ENCODE measurements around the gene PNPLA3. TPM values are rescaled to one million over a fixed set of nuclear protein-coding genes. Genes with fewer than 3 reads are reported as not detected.

PNPLA3 gene
- total and polyA plus RNA-seq, 2 experiments from 2014 or later: 2.1 to 2.3 TPM

- Histone ChIP-seq H3K36me3 (no peaks in the 10 kb centered on the region), H3K9me3 (ENCODE audit: low read depth) (no peaks in the 10 kb centered on the region), H3K4me1 (ENCODE audit: low read depth) (no peaks in the 10 kb centered on the region), H3K27ac (no peak overlapping the region), H3K4me3 (no peak overlapping the region), H3K27me3 (no peaks in the 10 kb centered on the region)
- TF ChIP-seq, protein P1, sequence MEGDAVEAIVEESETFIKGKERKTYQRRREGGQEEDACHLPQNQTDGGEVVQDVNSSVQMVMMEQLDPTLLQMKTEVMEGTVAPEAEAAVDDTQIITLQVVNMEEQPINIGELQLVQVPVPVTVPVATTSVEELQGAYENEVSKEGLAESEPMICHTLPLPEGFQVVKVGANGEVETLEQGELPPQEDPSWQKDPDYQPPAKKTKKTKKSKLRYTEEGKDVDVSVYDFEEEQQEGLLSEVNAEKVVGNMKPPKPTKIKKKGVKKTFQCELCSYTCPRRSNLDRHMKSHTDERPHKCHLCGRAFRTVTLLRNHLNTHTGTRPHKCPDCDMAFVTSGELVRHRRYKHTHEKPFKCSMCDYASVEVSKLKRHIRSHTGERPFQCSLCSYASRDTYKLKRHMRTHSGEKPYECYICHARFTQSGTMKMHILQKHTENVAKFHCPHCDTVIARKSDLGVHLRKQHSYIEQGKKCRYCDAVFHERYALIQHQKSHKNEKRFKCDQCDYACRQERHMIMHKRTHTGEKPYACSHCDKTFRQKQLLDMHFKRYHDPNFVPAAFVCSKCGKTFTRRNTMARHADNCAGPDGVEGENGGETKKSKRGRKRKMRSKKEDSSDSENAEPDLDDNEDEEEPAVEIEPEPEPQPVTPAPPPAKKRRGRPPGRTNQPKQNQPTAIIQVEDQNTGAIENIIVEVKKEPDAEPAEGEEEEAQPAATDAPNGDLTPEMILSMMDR (IDR thresholded peaks at IDR 0.05; ENCODE audit: low read depth, low read length): no peak
- DNase-seq (ENCODE audit: low read depth in 1 of 2, low spot score in 1 of 2): no peak
Measured at GRCh38 chr22:43944670-43945430, 21.2 kb downstream of the PNPLA3 start.

- Histone ChIP-seq H3K4me1 (ENCODE audit: low read depth) (no peaks in the 10 kb centered on the region), H3K4me3 (no peak overlapping the region), H3K36me3 (no peaks in the 10 kb centered on the region), H3K27ac (no peak overlapping the region), H3K9me3 (ENCODE audit: low read depth) (no peaks in the 10 kb centered on the region), H3K27me3 (no peaks in the 10 kb centered on the region)
- peak; percentile 68 to 77 for DNase-seq (ENCODE audit: low read depth in 1 of 2, low spot score in 1 of 2)
- TF ChIP-seq, protein P1 (IDR thresholded peaks at IDR 0.05; ENCODE audit: low read depth, low read length): peak; percentile 83
Measured at GRCh38 chr22:43945632-43946383, 22.2 kb downstream of the PNPLA3 start.

DNA sequence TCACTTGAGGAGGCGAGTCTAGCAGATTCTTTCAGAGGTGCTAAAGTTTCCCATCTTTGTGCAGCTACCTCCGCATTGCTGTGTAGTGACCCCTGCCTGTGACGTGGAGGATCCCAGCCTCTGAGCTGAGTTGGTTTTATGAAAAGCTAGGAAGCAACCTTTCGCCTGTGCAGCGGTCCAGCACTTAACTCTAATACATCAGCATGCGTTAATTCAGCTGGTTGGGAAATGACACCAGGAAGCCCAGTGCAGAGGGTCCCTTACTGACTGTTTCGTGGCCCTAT lies 22.7 kb downstream of the PNPLA3 start:
- Histone ChIP-seq H3K4me3 (no peak overlapping the region), H3K4me1 (ENCODE audit: low read depth) (no peaks in the 10 kb centered on the region), H3K27me3 (no peaks in the 10 kb centered on the region), H3K9me3 (ENCODE audit: low read depth) (no peaks in the 10 kb centered on the region), H3K27ac (no peak overlapping the region), H3K36me3 (no peaks in the 10 kb centered on the region)
- peak in 1 of 2 donors; percentile 26 for DNase-seq (ENCODE audit: low read depth in 1 of 2, low spot score in 1 of 2)
- TF ChIP-seq, protein P1 (IDR thresholded peaks at IDR 0.05; ENCODE audit: low read depth, low read length): no peak

DNA sequence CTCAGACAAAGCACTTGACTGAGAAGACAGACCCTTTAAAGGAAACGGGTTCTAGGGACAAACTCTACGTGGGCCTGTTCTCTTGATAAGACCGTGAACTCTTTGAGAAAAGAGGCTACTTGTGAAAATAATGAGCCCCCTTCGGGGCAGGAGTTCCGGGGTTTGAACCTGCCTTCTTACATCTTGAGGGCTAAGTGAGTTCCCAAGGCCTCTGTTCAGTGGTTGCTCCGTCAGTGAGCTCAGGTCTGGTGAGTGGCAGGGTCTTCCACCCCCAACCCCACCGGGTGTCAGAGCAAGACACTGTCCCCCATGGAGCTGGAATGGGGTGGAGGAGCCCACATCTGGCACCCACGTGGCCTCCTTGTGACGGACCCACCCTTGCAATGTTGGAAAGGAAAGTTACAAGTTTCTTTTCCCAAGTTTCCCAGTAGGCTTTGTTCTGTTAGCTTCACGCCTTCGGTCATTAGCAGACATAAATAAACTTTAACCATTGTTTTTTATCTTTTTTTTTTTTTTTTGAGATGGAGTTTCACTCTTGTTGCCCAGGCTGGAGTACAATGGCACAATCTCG lies 25.3 kb downstream of the PNPLA3 start:
- DNase-seq (ENCODE audit: low read depth in 1 of 2, low spot score in 1 of 2): no peak
- H3K36me3 ChIP-seq: no peaks in the 10 kb centered on the region
- H3K4me3 ChIP-seq: no peak overlapping the region
- TF ChIP-seq, protein P1 (IDR thresholded peaks at IDR 0.05; ENCODE audit: low read depth, low read length): no peak
- no peaks in the 10 kb centered on the region for H3K4me1 ChIP-seq (ENCODE audit: low read depth)
- H3K27me3 ChIP-seq: no peaks in the 10 kb centered on the region
- no peak overlapping the region for H3K27ac ChIP-seq
- no peaks in the 10 kb centered on the region for H3K9me3 ChIP-seq (ENCODE audit: low read depth)

DNA sequence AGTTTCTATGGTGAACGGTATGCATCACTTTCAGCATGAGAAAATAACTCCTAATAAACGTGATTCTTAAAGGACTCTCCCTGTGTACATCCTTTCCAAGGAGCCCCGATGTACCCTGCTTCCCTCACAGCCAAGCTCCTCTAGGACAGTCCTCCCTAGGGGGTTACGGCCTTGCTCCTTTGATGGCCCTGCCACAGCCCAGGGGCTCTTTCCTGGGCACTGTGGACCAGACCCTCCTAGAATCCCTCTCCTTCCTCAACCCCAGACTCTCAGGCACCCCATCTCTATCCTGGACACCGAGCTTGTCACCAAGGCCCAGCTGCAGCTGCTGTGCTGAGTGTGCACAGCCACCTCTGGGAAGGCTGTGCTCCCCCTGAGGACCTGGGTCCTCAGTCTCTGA lies 27.8 kb downstream of the PNPLA3 start:
- no peak for DNase-seq (ENCODE audit: low read depth in 1 of 2, low spot score in 1 of 2)
- H3K27ac ChIP-seq: no peak overlapping the region
- H3K9me3 ChIP-seq (ENCODE audit: low read depth): no peaks in the 10 kb centered on the region
- peaks cover 4% of the 10 kb centered on the region for H3K4me1 ChIP-seq (ENCODE audit: low read depth)
- TF ChIP-seq, protein P1 (IDR thresholded peaks at IDR 0.05; ENCODE audit: low read depth, low read length): no peak
- no peak overlapping the region for H3K4me3 ChIP-seq
- H3K27me3 ChIP-seq: no peaks in the 10 kb centered on the region
- H3K36me3 ChIP-seq: no peaks in the 10 kb centered on the region
